HepG2 (cell line): ENCODE measurements around the gene LHX5. TPM values are rescaled to one million over a fixed set of nuclear protein-coding genes. Genes with fewer than 3 reads are reported as not detected.

ENCODE experiments used
- ATAC-seq: fragments of 200-7000 bp; cut with Tn5 transposase; 3 replicates; pipeline ENCODE4 v1.9.1; 2020; ENCODE audit warnings: mild to moderate bottlenecking, moderate library complexity
- BruUV-seq: library from RNA; stranded (reverse); fragments of 400-500 nt; replicated peaks from 2 replicates; lab custom pipeline; 2021; lab: Mats Ljungman, UMichigan
- CTCF ChIA-PET: fragments of 300-600 bp; formaldehyde crosslinking; extraction: SDS; loops from one replicate; lab custom pipeline; 2021; ENCODE audit warnings: low total read pairs, inconsistent platforms, low intra/inter-chr PET ratio; lab: Yijun Ruan, JAX
- POLR2A ChIA-PET: fragments of 350-600 bp; sonication (Branson Sonifier 250); formaldehyde crosslinking; loops from one replicate; lab custom pipeline; 2020; ENCODE audit warnings: antibody characterized with exemption, inconsistent platforms; lab: Yijun Ruan, JAX
- DNase-seq: peaks from one replicate; pipeline ENCODE4 v3.0.0-alpha.2; 2015; ENCODE audit warnings: low spot score
- FAIRE-seq: peaks from 3 replicates; lab custom pipeline; 2011; peaks lifted over from hg19 to GRCh38; lab: Jason Lieb, UNC
- H2AFZ ChIP-seq: one replicate; pipeline ENCODE4 v1.6.1; 2011; ENCODE audit warnings: low read length, inconsistent platforms
- H3K27ac ChIP-seq: fragments of 300-600 bp; 3 replicates; pipeline ENCODE4 v1.8.0; 2011; ENCODE audit warnings: mixed run types, mild to moderate bottlenecking, mixed read lengths, low read length, inconsistent platforms; ENCODE audit not compliant: insufficient read depth; ENCODE audit errors: extremely low read length
- H3K27me3 ChIP-seq, 2 experiments: fragments of 200-600 bp in 1 of 2; 2 replicates in 1 of 2; 3 replicates in 1 of 2; pipeline versions ENCODE4 v1.6.0 to v1.8.0; 2011; ENCODE audit warnings: low read length in 2 of 2, mild to moderate bottlenecking in 2 of 2, moderate library complexity in 2 of 2, inconsistent platforms in 1 of 2; ENCODE audit not compliant: insufficient read depth in 2 of 2, control insufficient read depth in 1 of 2
- H3K36me3 ChIP-seq, 2 experiments: fragments of 200-600 bp in 1 of 2; replicated peaks in 1 of 2; 2 replicates in 1 of 2; 3 replicates in 1 of 2; pipeline versions ENCODE4 v1.5.1 to v1.8.0; 2011; ENCODE audit warnings: low read length in 2 of 2, inconsistent platforms in 1 of 2; ENCODE audit not compliant: insufficient read depth in 2 of 2, control insufficient read depth in 1 of 2
- H3K4me1 ChIP-seq: 2 replicates; pipeline ENCODE4 v1.5.1; 2012; ENCODE audit warnings: low read length, inconsistent platforms; ENCODE audit not compliant: insufficient read depth
- H3K4me2 ChIP-seq: 2 replicates; pipeline ENCODE4 v1.6.0; 2011; ENCODE audit warnings: low read depth, low read length, inconsistent platforms
- H3K4me3 ChIP-seq, 3 experiments: fragments of 200-600 bp in 1 of 3; sonication (generic), shearing (Covaris generic) in 1 of 3; replicated peaks in 1 of 3; 2 replicates each; pipeline ENCODE4 v1.5.1; 2011 to 2016; ENCODE audit warnings: low read length in 3 of 3, inconsistent platforms in 2 of 3, low read depth in 2 of 3, mild to moderate bottlenecking in 2 of 3, control low read depth in 1 of 3, mixed read lengths in 1 of 3; ENCODE audit not compliant: insufficient read depth in 1 of 3
- H3K79me2 ChIP-seq: one replicate; pipeline ENCODE4 v1.6.1; 2011; ENCODE audit warnings: low read length, inconsistent platforms; ENCODE audit not compliant: insufficient read depth
- H3K9ac ChIP-seq: 2 replicates; pipeline ENCODE4 v1.6.0; 2011; ENCODE audit warnings: mild to moderate bottlenecking, low read depth, low read length, inconsistent platforms; ENCODE audit not compliant: insufficient read depth
- H3K9me3 ChIP-seq: 2 replicates; pipeline ENCODE4 v1.5.1; 2012; ENCODE audit warnings: mild to moderate bottlenecking, low read length
- H4K20me1 ChIP-seq: 2 replicates; pipeline ENCODE4 v1.6.0; 2011; ENCODE audit warnings: inconsistent platforms, mild to moderate bottlenecking, low read length, moderate library complexity; ENCODE audit not compliant: insufficient read depth
- EEA1 ChIP-seq: sonication (generic); formaldehyde crosslinking; IDR thresholded peaks from 2 replicates; pipeline ENCODE4 v1.5.1; 2020; ENCODE audit warnings: mild to moderate bottlenecking, missing genetic modification reagents, borderline replicate concordance
- FOXO1 ChIP-seq: sonication (generic); formaldehyde crosslinking; IDR thresholded peaks from 2 replicates; pipeline ENCODE4 v1.4.0; 2020; ENCODE audit warnings: missing genetic modification reagents
- HDAC1 ChIP-seq: sonication (generic); formaldehyde crosslinking; IDR thresholded peaks from 2 replicates; pipeline ENCODE4 v1.5.1; 2020; ENCODE audit warnings: mild to moderate bottlenecking, missing genetic modification reagents
- MBNL3 ChIP-seq: fragments of 250-450 bp; sonication (Bioruptor Pico); conservative IDR thresholded peaks from 2 replicates; pipeline ENCODE4 v1.8.0; 2022; ENCODE audit warnings: mild to moderate bottlenecking, inconsistent platforms
- MEIS2 ChIP-seq: sonication (generic); formaldehyde crosslinking; IDR thresholded peaks from 2 replicates; pipeline ENCODE4 v1.9.0; 2021; ENCODE audit warnings: mild to moderate bottlenecking, missing genetic modification reagents
- NR2F6 ChIP-seq, 2 experiments: IDR thresholded peaks; 2 replicates each; pipeline ENCODE4 v1.6.1; 2016; ENCODE audit warnings: antibody characterized with exemption in 1 of 2, mild to moderate bottlenecking in 1 of 2
- POLR2AphosphoS2 ChIP-seq: IDR thresholded peaks from 2 replicates; pipeline ENCODE4 v1.6.1; 2011; ENCODE audit warnings: low read depth, low read length, improper control_type of control experiment
- RFXANK ChIP-seq: IDR thresholded peaks from 2 replicates; pipeline ENCODE4 v1.6.1; 2016
- SOX6 ChIP-seq, 2 experiments: fragments of 450-650 bp in 1 of 2; sonication (generic) in 1 of 2; formaldehyde crosslinking in 1 of 2; IDR thresholded peaks; 2 replicates each; pipeline versions ENCODE4 v1.4.0 to v1.6.1; 2017 to 2020; ENCODE audit warnings: antibody characterized with exemption in 1 of 2, mild to moderate bottlenecking in 1 of 2, missing genetic modification reagents in 1 of 2
- TP53 ChIP-seq: sonication (generic); formaldehyde crosslinking; conservative IDR thresholded peaks from 2 replicates; pipeline ENCODE4 v1.4.0; 2020; ENCODE audit warnings: missing genetic modification reagents
- ZNF136 ChIP-seq: sonication (generic); formaldehyde crosslinking; IDR thresholded peaks from 2 replicates; pipeline ENCODE4 v1.8.1; 2022; ENCODE audit warnings: low read depth, mild to moderate bottlenecking, moderate library complexity, missing genetic modification reagents
- ZSCAN29 ChIP-seq: sonication (generic); formaldehyde crosslinking; conservative IDR thresholded peaks from 2 replicates; pipeline ENCODE4 v1.4.0; 2020; ENCODE audit warnings: mild to moderate bottlenecking, missing genetic modification reagents
- whole genome bisulfite sequencing: methylation state at CpG from one replicate; pipeline ENCODE4 v1.1.6; 2017; ENCODE audit warnings: low lambda C conversion rate; 5-methylcytosine and 5-hydroxymethylcytosine counted together
- in situ Hi-C: cut with HindIII; loops from 2 replicates; pipeline ENCODE4 v1.10.0; 2017; ENCODE audit warnings: low pct_unique_long_range_greater_than_20kb; ENCODE audit not compliant: extremely low pct_ligation_motif_present
- intact Hi-C: fragments of 100-400 bp; cut with micrococcal nuclease; formaldehyde crosslinking; loops from one replicate; pipeline ENCODE4 v1.10.0; 2022; ENCODE audit not compliant: unreplicated experiment
- polyA plus RNA-seq, 8 experiments: library from polyadenylated mRNA; depleted of rRNA in 3 of 8; stranded (reverse) in 7 of 8; unstranded in 1 of 8; fragments of >200 nt; fragmentation: Illumina TruSeq in 4 of 8; extraction: Trizol in 4 of 8; gene quantifications; 2 replicates each; pipeline versions ENCODE4 v1.2.1 to v1.2.3, GENCODE V29; 2011 to 2016; ENCODE audit warnings: low read depth in 4 of 8, missing spikeins in 1 of 8, mixed read lengths in 1 of 8; ENCODE audit not compliant: insufficient read depth in 1 of 8
- total RNA-seq, 5 experiments: library from RNA; depleted of rRNA; stranded (reverse); fragments of >200 nt; fragmentation: Illumina TruSeq; extraction: Trizol; gene quantifications; 2 replicates each; pipeline ENCODE4 v1.2.3, GENCODE V29; 2016; ENCODE audit warnings: low read depth in 1 of 5
- TF ChIP-seq, protein P1 (sequence below): sonication (generic); formaldehyde crosslinking; IDR thresholded peaks from 2 replicates; pipeline ENCODE4 v1.4.0; 2020; ENCODE audit warnings: missing genetic modification reagents
- TF ChIP-seq, protein P2 (sequence below): sonication (generic); formaldehyde crosslinking; conservative IDR thresholded peaks from 2 replicates; pipeline ENCODE4 v1.4.0; 2020; ENCODE audit warnings: missing genetic modification reagents

LHX5 gene
- total and polyA plus RNA-seq, 2 of the 13 experiments (the other 11 are each of a cell fraction or from before 2014, with no cell fraction given), result not detected

DNA sequence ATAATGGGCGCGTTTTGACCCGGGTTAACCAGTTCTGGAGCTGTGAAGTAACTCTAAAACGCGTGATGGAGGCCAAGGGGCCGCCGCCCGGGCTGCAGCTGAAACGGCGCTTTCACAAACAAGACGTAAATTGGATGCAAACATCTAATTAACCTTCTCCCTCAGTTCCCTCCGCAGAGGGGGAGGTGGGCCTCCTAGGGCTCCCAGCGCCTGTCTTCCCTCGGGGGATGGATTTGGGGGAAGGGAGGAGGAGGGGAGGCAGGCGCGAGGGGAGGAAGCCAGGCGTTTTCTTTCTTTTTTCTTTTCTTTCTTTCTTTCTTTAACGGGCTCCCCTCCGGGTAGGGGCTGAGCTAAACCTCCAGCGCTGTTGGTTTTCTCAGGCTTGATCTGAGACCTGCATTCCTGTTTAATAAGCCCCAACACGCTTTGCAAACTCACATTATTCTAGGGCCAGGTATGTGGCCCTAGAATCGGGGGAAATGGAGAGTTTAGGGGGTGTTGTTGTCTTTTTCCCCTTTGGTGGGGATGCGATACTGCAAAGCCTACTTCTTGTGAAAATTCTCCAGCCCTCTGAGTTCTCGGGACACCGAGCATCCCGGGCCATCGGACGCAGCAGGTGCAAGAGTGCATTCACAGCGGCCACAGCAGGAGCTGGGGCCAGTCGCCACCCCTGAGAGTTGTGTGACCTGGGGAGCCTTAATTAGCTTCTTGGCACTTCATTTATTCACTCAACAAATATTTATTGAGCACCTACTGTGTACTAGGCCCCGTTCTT lies 43.6 kb upstream of the LHX5 start:
- in situ Hi-C loops (no loop called here), intact Hi-C loops (no loop called here)
- Histone ChIP-seq H2AFZ (no peak overlapping the region), H4K20me1 (no peaks in the 10 kb centered on the region), H3K4me3 (no peak overlapping the region), H3K9ac (no peak overlapping the region), H3K27me3 (peaks cover 4 to 34% of the 10 kb centered on the region in 2 experiments), H3K36me3 (no peaks in the 10 kb centered on the region), H3K9me3 (no peaks in the 10 kb centered on the region), H3K4me1 (0 out of 2 replicates have a peak, but pooled peaks cover 2% of the 10 kb centered on the region), H3K4me2 (no peak overlapping the region), H3K27ac (no peak overlapping the region), H3K79me2 (no peaks in the 10 kb centered on the region)
- ChIA-PET POLR2A (no interaction called here), CTCF (no interaction called here)
- ATAC-seq (no peak), DNase-seq (no peak), FAIRE-seq (no peak)
- TF ChIP-seq RFXANK, result no peak
- TF ChIP-seq EEA1 (CRISPR knock-in tag), result no peak
- TF ChIP-seq ZSCAN29 (CRISPR knock-in tag), result no peak
- TF ChIP-seq SOX6 (IDR thresholded peaks at IDR 0.05), result no peak
- TF ChIP-seq SOX6 (CRISPR knock-in tag; IDR thresholded peaks at IDR 0.05), result no peak
- TF ChIP-seq HDAC1 (CRISPR knock-in tag), result no peak
- no peak for TF ChIP-seq MEIS2
- TF ChIP-seq, protein P1, sequence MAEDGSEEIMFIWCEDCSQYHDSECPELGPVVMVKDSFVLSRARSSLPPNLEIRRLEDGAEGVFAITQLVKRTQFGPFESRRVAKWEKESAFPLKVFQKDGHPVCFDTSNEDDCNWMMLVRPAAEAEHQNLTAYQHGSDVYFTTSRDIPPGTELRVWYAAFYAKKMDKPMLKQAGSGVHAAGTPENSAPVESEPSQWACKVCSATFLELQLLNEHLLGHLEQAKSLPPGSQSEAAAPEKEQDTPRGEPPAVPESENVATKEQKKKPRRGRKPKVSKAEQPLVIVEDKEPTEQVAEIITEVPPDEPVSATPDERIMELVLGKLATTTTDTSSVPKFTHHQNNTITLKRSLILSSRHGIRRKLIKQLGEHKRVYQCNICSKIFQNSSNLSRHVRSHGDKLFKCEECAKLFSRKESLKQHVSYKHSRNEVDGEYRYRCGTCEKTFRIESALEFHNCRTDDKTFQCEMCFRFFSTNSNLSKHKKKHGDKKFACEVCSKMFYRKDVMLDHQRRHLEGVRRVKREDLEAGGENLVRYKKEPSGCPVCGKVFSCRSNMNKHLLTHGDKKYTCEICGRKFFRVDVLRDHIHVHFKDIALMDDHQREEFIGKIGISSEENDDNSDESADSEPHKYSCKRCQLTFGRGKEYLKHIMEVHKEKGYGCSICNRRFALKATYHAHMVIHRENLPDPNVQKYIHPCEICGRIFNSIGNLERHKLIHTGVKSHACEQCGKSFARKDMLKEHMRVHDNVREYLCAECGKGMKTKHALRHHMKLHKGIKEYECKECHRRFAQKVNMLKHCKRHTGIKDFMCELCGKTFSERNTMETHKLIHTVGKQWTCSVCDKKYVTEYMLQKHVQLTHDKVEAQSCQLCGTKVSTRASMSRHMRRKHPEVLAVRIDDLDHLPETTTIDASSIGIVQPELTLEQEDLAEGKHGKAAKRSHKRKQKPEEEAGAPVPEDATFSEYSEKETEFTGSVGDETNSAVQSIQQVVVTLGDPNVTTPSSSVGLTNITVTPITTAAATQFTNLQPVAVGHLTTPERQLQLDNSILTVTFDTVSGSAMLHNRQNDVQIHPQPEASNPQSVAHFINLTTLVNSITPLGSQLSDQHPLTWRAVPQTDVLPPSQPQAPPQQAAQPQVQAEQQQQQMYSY (CRISPR knock-in tag), result no peak
- no peak for TF ChIP-seq ZNF136 (CRISPR knock-in tag)
- TF ChIP-seq, protein P2, sequence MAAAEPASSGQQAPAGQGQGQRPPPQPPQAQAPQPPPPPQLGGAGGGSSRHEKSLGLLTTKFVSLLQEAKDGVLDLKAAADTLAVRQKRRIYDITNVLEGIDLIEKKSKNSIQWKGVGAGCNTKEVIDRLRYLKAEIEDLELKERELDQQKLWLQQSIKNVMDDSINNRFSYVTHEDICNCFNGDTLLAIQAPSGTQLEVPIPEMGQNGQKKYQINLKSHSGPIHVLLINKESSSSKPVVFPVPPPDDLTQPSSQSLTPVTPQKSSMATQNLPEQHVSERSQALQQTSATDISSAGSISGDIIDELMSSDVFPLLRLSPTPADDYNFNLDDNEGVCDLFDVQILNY (CRISPR knock-in tag), result no peak
- TF ChIP-seq TP53 (CRISPR knock-in tag), result no peak
- TF ChIP-seq FOXO1 (CRISPR knock-in tag), result no peak
- TF ChIP-seq NR2F6 (IDR thresholded peaks at IDR 0.05), result no peak
- no peak for TF ChIP-seq NR2F6 (CRISPR knock-in tag; IDR thresholded peaks at IDR 0.05)
- TF ChIP-seq POLR2AphosphoS2, result no peak
- no peak for TF ChIP-seq MBNL3 (CRISPR knock-in tag)
- no TSS peak for BruUV-seq
- 7% methylated on average over 30 of the region's 31 CpGs for WGBS
